ENCODE results near the gene BCL3. TPM values are rescaled to one million over a fixed set of nuclear protein-coding genes. Genes with fewer than 3 reads are reported as not detected.

Gene BCL3
- total and polyA plus RNA-seq, 2 experiments from 2014 or later, result 1.4 to 4.1 TPM

- no peaks in the 10 kb centered on the region for H3K36me3 ChIP-seq (ENCODE audit: insufficient read depth)
- no peak for TF ChIP-seq REST (IDR thresholded peaks at IDR 0.05; ENCODE audit: unreplicated experiment)
- no peak for TF ChIP-seq NANOG (IDR thresholded peaks at IDR 0.05; ENCODE audit: borderline replicate concordance)
- no peak for TF ChIP-seq POLR2AphosphoS5 (IDR thresholded peaks at IDR 0.05; ENCODE audit: low read depth)
- TF ChIP-seq JUNB (IDR thresholded peaks at IDR 0.05; ENCODE audit: unreplicated experiment), result no peak
- H3F3A ChIP-seq (replicated peaks; ENCODE audit: low read depth), result peaks cover 17% of the 10 kb centered on the region
- Mint-ChIP-seq H3K27ac (no peak overlapping the region), H3K4me1 (peaks cover 27% of the 10 kb centered on the region), H3K4me3 (peak overlapping the region; percentile 72; the same call in 2 of the 3 replicates), H3K9me3 (no peaks in the 10 kb centered on the region; the same call in 1 of the 3 replicates), H3K36me3 (ENCODE audit: low read depth) (peaks cover 4% of the 10 kb centered on the region; the same call in 1 of the 3 replicates), H3K27me3 (ENCODE audit: insufficient read depth, low read depth, poor library complexity) (peaks cover 81% of the 10 kb centered on the region)
- H2AFZ ChIP-seq, result no peak overlapping the region
- ATAC-seq (no peak), DNase-seq (ENCODE audit: low spot score) (no peak)
- H3K4me1 ChIP-seq (ENCODE audit: insufficient read depth), result peaks cover 28% of the 10 kb centered on the region
- no peaks in the 10 kb centered on the region for H3K9me2 ChIP-seq (ENCODE audit: insufficient read depth)
- peak overlapping the region; percentile 72; the same call in 1 of the 2 replicates for H3K4me3 ChIP-seq
- H3K27ac ChIP-seq (ENCODE audit: low read depth), result no peak overlapping the region
- H4K20me1 ChIP-seq (replicated peaks; ENCODE audit: insufficient read depth), result no peaks in the 10 kb centered on the region
- no peaks in the 10 kb centered on the region for H3K79me2 ChIP-seq (replicated peaks; ENCODE audit: insufficient read depth)
- H3K27me3 ChIP-seq (ENCODE audit: insufficient read depth), result peaks cover 95% of the 10 kb centered on the region
- H3K4me2 ChIP-seq, result 0 out of 2 replicates have a peak overlapping the region, but pooled peaks have one; percentile 94
Measured at GRCh38 chr19:44752123-44752815, 3.8 kb downstream of the BCL3 start.

- H3K4me1 ChIP-seq (ENCODE audit: insufficient read depth), result peaks cover 28% of the 10 kb centered on the region
- no peaks in the 10 kb centered on the region for H4K20me1 ChIP-seq (replicated peaks; ENCODE audit: insufficient read depth)
- H3K9me3 Mint-ChIP-seq, result no peaks in the 10 kb centered on the region; the same call in 1 of the 3 replicates
- TF ChIP-seq JUNB (IDR thresholded peaks at IDR 0.05; ENCODE audit: unreplicated experiment) (no peak), CTCF (conservative IDR thresholded peaks at IDR 0.05; ENCODE audit: low read depth in 2 of 2) (no peak), CREB1 (CRISPR knock-in tag; IDR thresholded peaks at IDR 0.05; ENCODE audit: low read depth) (peak; percentile 84)
- H3F3A ChIP-seq (replicated peaks; ENCODE audit: low read depth), result peaks cover 15% of the 10 kb centered on the region
- DNase-seq (ENCODE audit: low spot score), result peak; percentile 85
- H3K27ac Mint-ChIP-seq, result no peak overlapping the region
- peaks cover 87% of the 10 kb centered on the region for H3K27me3 Mint-ChIP-seq (ENCODE audit: insufficient read depth, low read depth, poor library complexity)
- peak overlapping the region; percentile 94 for H3K4me2 ChIP-seq
- peak overlapping the region; percentile 72 for H3K4me3 ChIP-seq
- H2AFZ ChIP-seq, result peak overlapping the region; percentile 78; the same call in 1 of the 2 replicates
- peaks cover 97% of the 10 kb centered on the region for H3K27me3 ChIP-seq (ENCODE audit: insufficient read depth)
- peaks cover 2% of the 10 kb centered on the region; the same call in 1 of the 3 replicates for H3K36me3 Mint-ChIP-seq (ENCODE audit: low read depth)
- no peaks in the 10 kb centered on the region for H3K79me2 ChIP-seq (replicated peaks; ENCODE audit: insufficient read depth)
- peak overlapping the region; percentile 72 for H3K4me3 Mint-ChIP-seq
- H3K27ac ChIP-seq (ENCODE audit: low read depth), result no peak overlapping the region
- peak; percentile 51 for ATAC-seq
- no peaks in the 10 kb centered on the region for H3K9me2 ChIP-seq (ENCODE audit: insufficient read depth)
- no peaks in the 10 kb centered on the region for H3K36me3 ChIP-seq (ENCODE audit: insufficient read depth)
- H3K4me1 Mint-ChIP-seq, result peaks cover 28% of the 10 kb centered on the region
Measured at GRCh38 chr19:44752816-44753625, 4.5 kb downstream of the BCL3 start.

Data from GM23338 (cell line).